ENCODE data around the gene METTL9. TPM values are rescaled to one million over a fixed set of nuclear protein-coding genes. Genes with fewer than 3 reads are reported as not detected.

The METTL9 gene
- total and polyA plus RNA-seq, 4 donors = 9.3 to 57.3 (median 17.2) TPM

DNA sequence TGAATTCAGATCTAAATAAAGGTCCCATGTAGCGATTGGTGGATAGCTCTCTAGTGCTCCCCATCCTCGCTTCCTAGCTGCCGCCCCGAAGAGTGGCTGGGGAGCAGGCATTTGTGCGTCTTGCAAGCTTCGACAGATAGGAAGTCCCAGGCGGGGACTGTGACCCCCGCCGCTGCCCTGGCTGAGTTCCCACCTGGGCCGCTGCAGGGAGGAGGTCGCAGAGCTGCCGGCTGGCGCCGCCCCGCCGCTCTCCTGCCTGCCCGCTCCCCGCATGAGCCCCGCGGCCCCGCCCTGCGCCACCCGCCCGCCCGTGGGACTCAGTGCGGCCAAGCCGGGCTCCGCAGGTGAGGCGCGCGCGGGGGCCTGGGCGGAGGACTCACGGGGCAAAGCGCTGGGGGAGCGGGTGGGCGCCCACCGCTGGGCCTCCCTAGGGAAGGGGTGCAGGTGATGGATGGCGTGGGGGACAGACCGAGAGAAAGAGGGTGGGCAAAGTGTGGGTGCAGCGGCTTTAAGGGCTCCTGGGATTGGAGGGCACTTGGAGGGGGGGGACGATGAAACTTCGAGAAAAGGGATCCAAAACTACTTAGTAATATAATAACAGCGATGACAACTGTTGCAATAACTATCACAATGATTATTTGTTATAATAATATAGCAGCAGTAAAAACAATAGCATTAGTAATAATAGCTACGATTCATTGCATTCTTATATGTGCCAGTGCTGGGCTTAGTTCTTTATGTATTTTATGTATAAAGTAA lies 64.7 kb downstream of the METTL9 start, which contains the start of gene OTOA:
Gene OTOA (plus strand): TSS at position 80 of the 759 bp plus-strand sequence. CDS start 14,547 bp downstream, outside the sequence.
- TF ChIP-seq RXRA (IDR thresholded peaks at IDR 0.05) (no peak), HNF4G (IDR thresholded peaks at IDR 0.05) (no peak), GABPA (IDR thresholded peaks at IDR 0.05 in 1 of 2, conservative IDR thresholded peaks at IDR 0.05 in 1 of 2) (no peak), FOXA2 (IDR thresholded peaks at IDR 0.05) (no peak)
- TF ChIP-seq, protein P1, sequence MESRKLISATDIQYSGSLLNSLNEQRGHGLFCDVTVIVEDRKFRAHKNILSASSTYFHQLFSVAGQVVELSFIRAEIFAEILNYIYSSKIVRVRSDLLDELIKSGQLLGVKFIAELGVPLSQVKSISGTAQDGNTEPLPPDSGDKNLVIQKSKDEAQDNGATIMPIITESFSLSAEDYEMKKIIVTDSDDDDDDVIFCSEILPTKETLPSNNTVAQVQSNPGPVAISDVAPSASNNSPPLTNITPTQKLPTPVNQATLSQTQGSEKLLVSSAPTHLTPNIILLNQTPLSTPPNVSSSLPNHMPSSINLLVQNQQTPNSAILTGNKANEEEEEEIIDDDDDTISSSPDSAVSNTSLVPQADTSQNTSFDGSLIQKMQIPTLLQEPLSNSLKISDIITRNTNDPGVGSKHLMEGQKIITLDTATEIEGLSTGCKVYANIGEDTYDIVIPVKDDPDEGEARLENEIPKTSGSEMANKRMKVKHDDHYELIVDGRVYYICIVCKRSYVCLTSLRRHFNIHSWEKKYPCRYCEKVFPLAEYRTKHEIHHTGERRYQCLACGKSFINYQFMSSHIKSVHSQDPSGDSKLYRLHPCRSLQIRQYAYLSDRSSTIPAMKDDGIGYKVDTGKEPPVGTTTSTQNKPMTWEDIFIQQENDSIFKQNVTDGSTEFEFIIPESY (IDR thresholded peaks at IDR 0.05) = no peak
- TF ChIP-seq, protein P2, sequence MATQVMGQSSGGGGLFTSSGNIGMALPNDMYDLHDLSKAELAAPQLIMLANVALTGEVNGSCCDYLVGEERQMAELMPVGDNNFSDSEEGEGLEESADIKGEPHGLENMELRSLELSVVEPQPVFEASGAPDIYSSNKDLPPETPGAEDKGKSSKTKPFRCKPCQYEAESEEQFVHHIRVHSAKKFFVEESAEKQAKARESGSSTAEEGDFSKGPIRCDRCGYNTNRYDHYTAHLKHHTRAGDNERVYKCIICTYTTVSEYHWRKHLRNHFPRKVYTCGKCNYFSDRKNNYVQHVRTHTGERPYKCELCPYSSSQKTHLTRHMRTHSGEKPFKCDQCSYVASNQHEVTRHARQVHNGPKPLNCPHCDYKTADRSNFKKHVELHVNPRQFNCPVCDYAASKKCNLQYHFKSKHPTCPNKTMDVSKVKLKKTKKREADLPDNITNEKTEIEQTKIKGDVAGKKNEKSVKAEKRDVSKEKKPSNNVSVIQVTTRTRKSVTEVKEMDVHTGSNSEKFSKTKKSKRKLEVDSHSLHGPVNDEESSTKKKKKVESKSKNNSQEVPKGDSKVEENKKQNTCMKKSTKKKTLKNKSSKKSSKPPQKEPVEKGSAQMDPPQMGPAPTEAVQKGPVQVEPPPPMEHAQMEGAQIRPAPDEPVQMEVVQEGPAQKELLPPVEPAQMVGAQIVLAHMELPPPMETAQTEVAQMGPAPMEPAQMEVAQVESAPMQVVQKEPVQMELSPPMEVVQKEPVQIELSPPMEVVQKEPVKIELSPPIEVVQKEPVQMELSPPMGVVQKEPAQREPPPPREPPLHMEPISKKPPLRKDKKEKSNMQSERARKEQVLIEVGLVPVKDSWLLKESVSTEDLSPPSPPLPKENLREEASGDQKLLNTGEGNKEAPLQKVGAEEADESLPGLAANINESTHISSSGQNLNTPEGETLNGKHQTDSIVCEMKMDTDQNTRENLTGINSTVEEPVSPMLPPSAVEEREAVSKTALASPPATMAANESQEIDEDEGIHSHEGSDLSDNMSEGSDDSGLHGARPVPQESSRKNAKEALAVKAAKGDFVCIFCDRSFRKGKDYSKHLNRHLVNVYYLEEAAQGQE (IDR thresholded peaks at IDR 0.05) = no peak
- no peaks in the 10 kb centered on the region for H3K9me3 ChIP-seq (ENCODE audit: control insufficient read depth in 4 of 4, low read length in 3 of 4)
- DNase-seq (ENCODE audit: low spot score) = peak; percentile 43
- H3K27ac ChIP-seq (ENCODE audit: low read depth in 1 of 2, low read length in 2 of 2) = no peak within 1 kb of the TSS
- no peaks in the 10 kb centered on the region for H3K4me1 ChIP-seq (ENCODE audit: control insufficient read depth in 4 of 4, insufficient read depth in 4 of 4, low read length in 3 of 4)
- WGBS = 16% methylated on average over 45 of the region's 45 CpGs
- no peaks in the 10 kb centered on the region for H3K36me3 ChIP-seq (ENCODE audit: control insufficient read depth in 4 of 4, insufficient read depth in 3 of 4, low read depth in 1 of 4, low read length in 3 of 4)
- no peaks in the 10 kb centered on the region for H3K27me3 ChIP-seq (ENCODE audit: control insufficient read depth in 4 of 4, insufficient read depth in 4 of 4, low read length in 3 of 4)
- H3K9ac ChIP-seq (ENCODE audit: low read depth in 1 of 2, low read length in 2 of 2) = no peak within 1 kb of the TSS
- peak within 1 kb of the TSS in 1 of 3 donors; percentile 27 for H3K4me3 ChIP-seq (ENCODE audit: low read depth in 1 of 3, low read length in 3 of 3)

DNA sequence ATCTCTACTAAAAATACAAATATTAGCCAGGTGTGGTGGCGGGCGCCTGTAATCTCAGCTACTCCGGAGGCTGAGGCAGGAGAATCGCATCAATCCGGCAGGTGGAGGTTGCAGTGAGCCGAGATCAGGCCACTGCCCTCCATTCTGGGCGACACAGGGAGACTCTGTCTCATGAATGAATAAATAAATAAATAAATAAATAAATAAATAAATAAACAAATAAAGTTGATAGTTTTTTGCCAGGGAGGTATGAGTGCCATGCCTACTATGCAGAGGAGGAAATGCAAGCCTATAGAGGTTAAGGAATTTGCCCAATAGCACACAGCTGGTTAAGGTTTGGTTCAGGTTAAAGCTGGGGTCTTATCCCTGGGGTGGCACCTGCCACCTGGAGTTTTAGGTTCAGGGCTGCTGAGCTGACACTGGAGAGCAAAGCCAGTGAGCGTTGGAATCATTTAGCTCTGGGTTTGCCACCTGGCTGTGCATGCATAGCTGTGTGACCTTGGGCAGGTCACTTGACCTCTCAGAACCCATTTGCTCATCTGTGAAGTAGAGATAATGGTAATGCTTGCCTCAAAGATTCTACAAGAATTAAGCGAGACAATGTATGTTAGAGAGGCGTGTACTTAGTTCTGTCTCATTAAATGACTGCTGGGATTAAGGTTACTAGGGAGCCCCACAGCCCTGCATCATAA lies 65.6 kb downstream of the METTL9 start:
- H3K27me3 ChIP-seq (ENCODE audit: control insufficient read depth in 4 of 4, insufficient read depth in 4 of 4, low read length in 3 of 4) = no peaks in the 10 kb centered on the region
- TF ChIP-seq, protein P3, sequence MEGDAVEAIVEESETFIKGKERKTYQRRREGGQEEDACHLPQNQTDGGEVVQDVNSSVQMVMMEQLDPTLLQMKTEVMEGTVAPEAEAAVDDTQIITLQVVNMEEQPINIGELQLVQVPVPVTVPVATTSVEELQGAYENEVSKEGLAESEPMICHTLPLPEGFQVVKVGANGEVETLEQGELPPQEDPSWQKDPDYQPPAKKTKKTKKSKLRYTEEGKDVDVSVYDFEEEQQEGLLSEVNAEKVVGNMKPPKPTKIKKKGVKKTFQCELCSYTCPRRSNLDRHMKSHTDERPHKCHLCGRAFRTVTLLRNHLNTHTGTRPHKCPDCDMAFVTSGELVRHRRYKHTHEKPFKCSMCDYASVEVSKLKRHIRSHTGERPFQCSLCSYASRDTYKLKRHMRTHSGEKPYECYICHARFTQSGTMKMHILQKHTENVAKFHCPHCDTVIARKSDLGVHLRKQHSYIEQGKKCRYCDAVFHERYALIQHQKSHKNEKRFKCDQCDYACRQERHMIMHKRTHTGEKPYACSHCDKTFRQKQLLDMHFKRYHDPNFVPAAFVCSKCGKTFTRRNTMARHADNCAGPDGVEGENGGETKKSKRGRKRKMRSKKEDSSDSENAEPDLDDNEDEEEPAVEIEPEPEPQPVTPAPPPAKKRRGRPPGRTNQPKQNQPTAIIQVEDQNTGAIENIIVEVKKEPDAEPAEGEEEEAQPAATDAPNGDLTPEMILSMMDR (IDR thresholded peaks at IDR 0.05; ENCODE audit: low read depth, low read length, missing input control) = no peak
- no peak for TF ChIP-seq NR2F2 (IDR thresholded peaks at IDR 0.05)
- TF ChIP-seq, protein P4, sequence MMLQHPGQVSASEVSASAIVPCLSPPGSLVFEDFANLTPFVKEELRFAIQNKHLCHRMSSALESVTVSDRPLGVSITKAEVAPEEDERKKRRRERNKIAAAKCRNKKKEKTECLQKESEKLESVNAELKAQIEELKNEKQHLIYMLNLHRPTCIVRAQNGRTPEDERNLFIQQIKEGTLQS (IDR thresholded peaks at IDR 0.05) = no peak
- no peak for TF ChIP-seq SP1 (IDR thresholded peaks at IDR 0.05)
- TF ChIP-seq RXRA (IDR thresholded peaks at IDR 0.05) = no peak
- TF ChIP-seq HNF4G (IDR thresholded peaks at IDR 0.05) = no peak
- no peak for TF ChIP-seq GABPA (IDR thresholded peaks at IDR 0.05 in 1 of 2, conservative IDR thresholded peaks at IDR 0.05 in 1 of 2)
- no peak for TF ChIP-seq HNF4A (conservative IDR thresholded peaks at IDR 0.05)
- TF ChIP-seq FOXA1 (IDR thresholded peaks at IDR 0.05) = no peak
- TF ChIP-seq, protein P5, sequence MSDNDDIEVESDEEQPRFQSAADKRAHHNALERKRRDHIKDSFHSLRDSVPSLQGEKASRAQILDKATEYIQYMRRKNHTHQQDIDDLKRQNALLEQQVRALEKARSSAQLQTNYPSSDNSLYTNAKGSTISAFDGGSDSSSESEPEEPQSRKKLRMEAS (IDR thresholded peaks at IDR 0.05) = no peak
- no peak for TF ChIP-seq EGR1 (IDR thresholded peaks at IDR 0.05; ENCODE audit: low read depth in 2 of 2)
- TF ChIP-seq, protein P1 (IDR thresholded peaks at IDR 0.05) = no peak
- no peak for TF ChIP-seq YY1 (IDR thresholded peaks at IDR 0.05)
- no peak for TF ChIP-seq TAF1 (conservative IDR thresholded peaks at IDR 0.05)
- TF ChIP-seq JUND (IDR thresholded peaks at IDR 0.05) = no peak
- no peak for TF ChIP-seq RAD21 (IDR thresholded peaks at IDR 0.05)
- TF ChIP-seq FOXA2 (IDR thresholded peaks at IDR 0.05) = no peak

More for the DNA sequence above, 65.6 kb downstream of the METTL9 start:
- Histone ChIP-seq H3K4me1 (ENCODE audit: control insufficient read depth in 4 of 4, insufficient read depth in 4 of 4, low read length in 3 of 4) (no peaks in the 10 kb centered on the region), H3K9me3 (ENCODE audit: control insufficient read depth in 4 of 4, low read length in 3 of 4) (no peaks in the 10 kb centered on the region), H3K9ac (ENCODE audit: low read depth in 1 of 2, low read length in 2 of 2) (no peak overlapping the region), H3K36me3 (ENCODE audit: control insufficient read depth in 4 of 4, insufficient read depth in 3 of 4, low read depth in 1 of 4, low read length in 3 of 4) (no peaks in the 10 kb centered on the region), H3K27ac (ENCODE audit: low read depth in 1 of 2, low read length in 2 of 2) (no peak overlapping the region), H3K4me3 (ENCODE audit: low read depth in 1 of 3, low read length in 3 of 3) (no peak overlapping the region)
- 95% methylated on average over 10 of the region's 10 CpGs for WGBS
- no peak for DNase-seq (ENCODE audit: low spot score)
